ENCODE data around the gene CUL9. TPM values are rescaled to one million over a fixed set of nuclear protein-coding genes. Genes with fewer than 3 reads are reported as not detected.

Gene CUL9
- total RNA-seq, 1 experiment from 2014 or later: 15.2 TPM

GRCh38 chr6:43196337-43196736 lies 14.3 kb downstream of the CUL9 start:
- H3K18ac ChIP-seq (ENCODE audit: insufficient read length, low read depth, low read length): no peak overlapping the region
- H4K8ac ChIP-seq (replicated peaks; ENCODE audit: insufficient read length, low read depth, low read length): no peak overlapping the region
- no peak overlapping the region for H3T11ph ChIP-seq (ENCODE audit: low read length)
- DNase-seq: no peak
- no peak overlapping the region for H2BK120ac ChIP-seq (ENCODE audit: low read depth, low read length, poor library complexity, severe bottlenecking)
- WGBS (ENCODE audit: extremely low coverage, insufficient read length, low lambda C conversion rate): no CpG with 5 or more reads among the region's 5 CpGs
- peak overlapping the region in 1 of 3 experiments; percentile 85; a peak in 1 of 7 replicates for H3K27ac Mint-ChIP-seq
- H3K9me3 ChIP-seq (ENCODE audit: control insufficient read depth, low read depth, low read length): no peaks in the 10 kb centered on the region
- H2BK12ac ChIP-seq (ENCODE audit: insufficient read length, low read depth, low read length): no peak overlapping the region
- no peak overlapping the region for H3K14ac ChIP-seq (ENCODE audit: insufficient read depth, low read length)
- no peaks in the 10 kb centered on the region for H3K27me3 ChIP-seq (ENCODE audit: insufficient read depth, low read length)
- H2BK15ac ChIP-seq (ENCODE audit: low read depth, low read length): no peak overlapping the region
- no peak overlapping the region for H3K23ac ChIP-seq (ENCODE audit: insufficient read length, low read depth, low read length)
- H3K79me1 ChIP-seq (ENCODE audit: insufficient read depth, low read depth, low read length, poor library complexity, severe bottlenecking): no peaks in the 10 kb centered on the region
- H3K4me2 ChIP-seq (ENCODE audit: insufficient read depth, insufficient read length, low read length): no peak overlapping the region
- no peak overlapping the region for H4K91ac ChIP-seq (ENCODE audit: insufficient read length, low read depth, low read length)
- no peaks in the 10 kb centered on the region for H3K27me3 Mint-ChIP-seq (ENCODE audit: low read depth)
- H3K27ac ChIP-seq (ENCODE audit: insufficient read length, low read depth, low read length): no peak overlapping the region
- H3K4me3 Mint-ChIP-seq: no peak overlapping the region
- H4K5ac ChIP-seq (ENCODE audit: insufficient read length, low read depth, low read length): no peak overlapping the region
- H3K56ac ChIP-seq (ENCODE audit: insufficient read length, low read depth, low read length): no peak overlapping the region
- H3K36me3 Mint-ChIP-seq (ENCODE audit: insufficient read depth in 1 of 3, low read depth in 3 of 3): peaks cover 1 to 19% (median 4%) of the 10 kb centered on the region in 3 experiments; a peak in 5 of 7 replicates
- H2AFZ ChIP-seq (ENCODE audit: low read length): no peak overlapping the region
- no peaks in the 10 kb centered on the region for H3K4me1 Mint-ChIP-seq
- TF ChIP-seq CTCF (conservative IDR thresholded peaks at IDR 0.05): no peak
- no peaks in the 10 kb centered on the region for H3K9me3 Mint-ChIP-seq
- H3K23me2 ChIP-seq (ENCODE audit: insufficient read length, low read depth, low read length, poor library complexity, severe bottlenecking): no peaks in the 10 kb centered on the region
- H3K79me2 ChIP-seq (ENCODE audit: insufficient read depth, low read length): no peaks in the 10 kb centered on the region
- H3K4ac ChIP-seq (ENCODE audit: low read depth, low read length): no peak overlapping the region
- H3K4me1 ChIP-seq (ENCODE audit: insufficient read depth, low read length): no peaks in the 10 kb centered on the region
- H2AK5ac ChIP-seq (ENCODE audit: insufficient read length, low read length): no peak overlapping the region
- no peak overlapping the region for H2BK20ac ChIP-seq (ENCODE audit: low read depth, low read length, poor library complexity, severe bottlenecking)
- no peak overlapping the region for H3K9ac ChIP-seq (ENCODE audit: extremely low read depth, insufficient read length, low read length)
- no peak overlapping the region for H2BK5ac ChIP-seq (ENCODE audit: insufficient read length, low read length)
- H4K20me1 ChIP-seq (ENCODE audit: control insufficient read depth, insufficient read depth, insufficient read length): no peaks in the 10 kb centered on the region
